Measurements from ENCODE around the gene ARID1B.

- no peak for TF ChIP-seq CTCF (IDR thresholded peaks at IDR 0.05)
- no peak for TF ChIP-seq POLR2AphosphoS5 (IDR thresholded peaks at IDR 0.05; ENCODE audit: low read depth, low read length)
- no peak for TF ChIP-seq TCF7L2 (IDR thresholded peaks at IDR 0.05; ENCODE audit: low read depth, low read length)
Measured at GRCh38 chr6:157228426-157229131, 451.4 kb downstream of the ARID1B start.
